ENCODE results near the gene GUSB.
"Not testable (repeated sequence)": the region's sequence is repeated elsewhere in the genome, so short reads cannot be mapped to it uniquely, and the experiment has no call there.

GUSB gene

DNA sequence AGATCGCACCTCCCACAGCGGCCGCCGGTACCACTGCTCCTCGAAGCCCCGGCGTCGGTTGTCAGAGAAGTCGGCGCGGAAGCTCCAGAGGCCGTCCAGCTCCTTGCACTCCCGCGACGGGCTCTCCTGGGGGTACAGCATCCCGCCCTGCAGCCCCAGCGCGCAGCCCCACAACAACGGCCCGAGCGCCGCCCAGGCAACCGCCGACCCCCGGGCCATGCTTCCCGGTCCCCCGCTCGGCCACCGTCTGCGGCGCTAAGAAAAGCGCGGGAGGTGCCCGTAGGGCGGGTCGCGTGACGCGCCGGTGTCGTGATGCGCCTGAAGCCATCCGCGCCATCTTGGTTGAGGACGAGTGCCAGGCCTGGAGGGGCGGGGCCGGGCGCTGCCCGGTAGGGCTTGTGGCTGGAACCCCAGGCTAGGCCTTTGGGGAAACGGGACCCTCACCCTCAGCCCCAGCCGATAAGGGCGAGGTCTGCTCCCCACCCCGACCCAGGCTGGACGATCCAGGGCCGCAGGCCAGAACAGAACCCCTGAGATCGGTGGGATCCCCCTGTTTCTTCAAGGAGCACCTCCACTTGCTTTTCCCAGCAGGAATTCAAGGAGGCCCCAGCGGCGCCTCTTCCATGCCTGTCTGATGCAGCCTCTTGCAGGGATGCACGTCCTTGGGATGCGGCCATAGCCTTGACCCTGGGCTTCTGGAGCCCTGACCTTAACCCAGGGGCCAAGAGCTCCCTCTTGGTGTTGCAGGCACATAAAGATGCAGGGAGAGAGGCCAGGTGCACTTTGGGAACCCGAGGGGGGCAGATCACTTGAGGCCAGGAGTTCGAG, at the start of gene GUSB:
GUSB (minus strand) TSS at position 249 of the 828 bp plus-strand sequence; CDS start at position 219, 30 bp downstream.
- DNase-seq, result peak; percentile 97

DNA sequence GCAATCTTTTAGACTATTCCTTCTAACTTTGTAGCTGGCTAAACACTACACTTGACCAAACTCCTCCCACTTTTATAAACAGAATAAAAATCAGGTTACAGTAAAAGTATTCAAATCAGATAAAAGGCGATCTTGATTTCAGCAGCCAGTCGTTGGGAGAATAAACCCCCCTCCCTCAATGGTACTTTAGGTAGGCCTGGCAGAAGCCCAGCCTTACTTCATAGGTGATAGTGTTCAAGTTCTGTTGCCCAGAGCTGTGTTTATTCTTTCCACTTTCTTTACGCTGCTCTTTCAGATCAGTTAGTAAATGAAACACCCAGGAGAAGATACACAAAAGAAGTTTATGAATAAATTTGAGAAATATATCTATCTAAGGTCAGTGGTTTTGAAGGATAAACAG, 46.3 kb upstream of the GUSB start:
- not testable (repeated sequence) for DNase-seq

DNA sequence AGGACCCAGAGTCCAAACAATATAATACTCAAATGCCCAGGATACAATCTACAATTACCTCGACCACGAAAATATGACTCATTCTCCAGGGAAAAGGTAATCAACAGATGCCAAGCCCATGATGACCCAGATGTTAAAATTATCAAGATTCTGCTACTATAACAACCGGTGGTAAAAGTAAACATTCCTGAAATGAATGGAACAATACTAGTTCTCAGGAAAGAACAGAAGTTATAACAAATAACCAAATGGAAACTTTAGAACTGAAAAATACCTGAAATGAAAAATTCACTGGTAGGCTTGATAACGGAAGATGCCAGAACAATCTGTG, 34.1 kb upstream of the GUSB start:
- DNase-seq, result no peak

DNA sequence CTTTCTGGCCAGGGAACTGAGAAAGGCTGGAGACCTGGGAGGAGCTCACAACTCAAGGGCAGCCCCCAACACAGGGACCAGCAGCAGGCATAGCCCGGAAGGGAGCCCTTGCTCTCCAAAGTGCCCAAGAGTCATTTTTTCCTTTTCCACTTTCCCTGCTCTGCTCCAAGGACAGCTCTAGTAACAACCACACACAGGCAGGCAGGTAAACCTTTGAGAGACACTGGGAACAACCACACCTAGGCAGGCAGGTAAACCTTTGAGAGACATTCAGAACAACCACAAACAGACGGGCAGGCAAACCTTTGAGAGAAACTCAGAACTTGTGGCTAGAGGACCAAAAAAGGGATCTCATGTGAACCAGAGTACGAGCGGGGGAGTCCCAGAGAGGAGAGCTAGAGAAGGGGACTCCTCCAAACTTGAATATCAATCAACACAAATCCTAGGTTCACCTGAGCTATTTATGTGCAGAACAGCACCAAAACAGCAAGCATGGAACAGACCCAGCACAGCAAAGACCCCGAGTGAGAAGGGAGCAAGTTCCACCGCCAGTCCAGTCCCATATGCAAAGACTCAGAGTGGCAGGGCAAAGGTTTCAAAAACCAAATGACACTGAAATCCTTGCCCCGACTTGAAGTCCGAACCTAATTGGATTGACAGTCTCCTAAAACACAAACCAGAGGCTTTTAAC, 33.6 kb upstream of the GUSB start:
- DNase-seq, result no peak

DNA sequence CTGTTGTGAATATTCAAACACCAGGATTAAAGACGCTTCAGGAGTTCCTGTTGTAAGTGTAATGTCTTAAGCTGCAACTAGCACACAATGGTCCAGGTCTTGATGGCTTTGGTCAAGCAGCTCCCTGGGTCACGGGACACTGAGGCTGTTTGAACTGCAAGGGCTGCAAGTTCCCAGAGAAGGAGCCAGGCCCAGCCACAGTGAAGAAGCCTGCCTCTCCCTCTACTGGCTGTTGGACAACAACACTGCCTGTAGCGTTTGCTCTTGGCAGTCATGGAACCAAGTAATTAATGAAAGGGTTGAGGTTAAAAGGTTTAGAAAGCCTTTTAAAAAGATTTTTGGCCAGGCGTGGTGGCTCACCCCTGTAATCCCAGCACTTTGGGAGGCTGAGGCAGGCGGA, 31.9 kb upstream of the GUSB start:
- no peak for DNase-seq

DNA sequence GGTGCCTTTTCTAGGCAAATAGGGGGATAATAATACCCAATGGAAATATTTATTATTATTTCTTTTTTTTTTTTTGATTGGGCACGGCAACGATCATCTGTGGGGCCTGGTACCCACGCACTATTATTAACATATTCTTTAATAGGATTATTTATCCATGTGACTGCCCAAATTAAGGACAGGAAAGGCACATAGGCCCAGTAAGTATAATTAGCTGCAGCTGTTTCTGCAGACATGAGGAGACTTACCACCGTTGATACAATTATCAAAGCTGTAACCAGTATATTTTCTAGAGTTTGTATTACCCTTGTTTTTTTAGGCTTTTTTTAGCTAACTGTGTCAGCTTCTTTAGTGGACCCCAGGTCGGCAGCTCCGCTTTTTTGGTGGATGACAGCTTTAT, 25.2 kb upstream of the GUSB start:
- no peak for DNase-seq

DNA sequence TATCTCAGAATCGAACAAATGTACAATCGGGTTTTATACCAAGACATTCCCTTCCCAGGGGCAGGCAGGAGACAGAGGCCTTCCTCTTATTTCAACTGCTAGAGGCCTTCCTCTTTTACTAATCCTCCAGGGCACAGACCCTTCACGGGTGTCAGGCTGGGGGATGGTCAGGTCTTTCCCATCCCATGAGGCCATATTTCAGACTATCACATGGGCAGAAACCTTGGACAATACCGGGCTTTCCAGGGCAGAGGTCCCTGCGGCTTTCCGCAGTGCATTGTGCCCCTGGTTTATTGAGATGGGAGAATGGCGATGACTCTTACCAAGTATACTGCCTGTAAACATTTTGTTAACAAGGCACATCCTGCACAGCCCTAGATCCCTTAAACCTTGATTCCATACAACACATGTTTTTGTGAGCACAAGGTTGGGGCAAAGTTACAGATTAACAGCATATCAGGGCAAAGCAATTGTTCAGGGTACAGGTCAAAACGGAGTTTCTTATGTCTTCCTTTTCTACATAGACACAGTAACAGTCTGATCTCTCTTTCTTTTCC, 23.2 kb upstream of the GUSB start:
- not testable (repeated sequence) for DNase-seq

DNA sequence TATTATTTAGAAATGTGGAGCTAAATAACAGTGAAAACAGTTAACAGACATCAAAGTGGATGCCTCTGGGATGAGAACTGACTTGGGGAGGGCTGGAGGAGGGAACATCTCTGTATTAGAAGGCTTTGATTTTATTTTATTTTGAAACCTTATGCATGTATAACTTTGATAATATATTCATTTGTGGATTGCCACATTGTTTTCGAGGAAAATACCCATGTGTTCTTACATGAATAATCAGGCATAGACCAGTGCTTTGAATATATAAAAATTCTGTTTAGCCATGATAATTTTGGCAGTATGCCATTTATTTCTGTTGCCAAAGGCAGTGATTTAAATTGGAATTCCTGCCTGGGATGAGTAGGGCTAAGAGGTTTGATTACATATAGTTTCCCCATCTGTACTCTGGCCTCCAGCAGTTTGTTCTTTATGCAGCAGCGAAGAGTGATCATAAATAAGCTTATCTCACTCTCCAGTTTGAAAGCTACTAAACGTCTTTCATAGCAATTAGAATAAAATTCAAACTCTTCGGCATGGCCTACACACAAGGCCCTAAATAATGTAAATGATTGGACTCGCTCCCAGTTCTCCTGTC, 18.9 kb upstream of the GUSB start:
- DNase-seq, result not testable (repeated sequence)

DNA sequence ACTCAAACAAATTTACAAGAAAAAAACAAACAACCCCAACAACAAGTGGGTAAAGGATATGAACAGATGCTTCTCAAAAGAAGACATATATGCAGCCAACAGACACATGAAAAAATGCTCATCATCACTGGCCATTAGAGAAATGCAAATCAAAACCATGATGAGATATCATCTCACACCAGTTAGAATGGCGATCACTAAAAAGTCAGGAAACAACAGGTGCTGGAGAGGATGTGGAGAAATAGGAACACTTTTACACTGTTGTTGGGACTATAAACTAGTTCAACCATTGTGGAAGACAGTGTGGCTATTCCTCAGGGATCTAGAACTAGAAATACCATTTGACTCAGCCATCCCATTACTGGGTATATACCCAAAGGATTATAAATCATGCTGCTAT, 13.0 kb upstream of the GUSB start:
- DNase-seq, result not testable (repeated sequence)

DNA sequence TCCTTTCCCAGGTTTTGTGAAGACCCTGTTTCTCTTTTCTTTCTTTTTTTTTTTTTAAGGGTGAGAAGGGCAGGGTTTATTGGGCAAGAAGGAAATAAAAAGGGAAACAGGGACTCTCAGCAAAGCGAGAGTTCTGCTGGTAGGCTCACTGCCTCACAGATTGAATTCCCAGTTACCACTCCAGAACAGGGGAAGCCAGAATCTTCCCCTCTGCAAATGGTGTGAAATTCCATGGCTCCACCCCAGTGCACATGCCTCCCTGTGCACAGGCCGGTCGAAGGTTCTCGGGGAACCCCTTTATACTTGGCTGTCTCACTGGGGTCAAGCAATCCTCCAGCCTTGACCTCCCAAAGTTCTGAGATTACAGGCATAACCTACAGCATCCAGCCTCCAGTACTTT, 10.5 kb upstream of the GUSB start:
- no peak for DNase-seq

DNA sequence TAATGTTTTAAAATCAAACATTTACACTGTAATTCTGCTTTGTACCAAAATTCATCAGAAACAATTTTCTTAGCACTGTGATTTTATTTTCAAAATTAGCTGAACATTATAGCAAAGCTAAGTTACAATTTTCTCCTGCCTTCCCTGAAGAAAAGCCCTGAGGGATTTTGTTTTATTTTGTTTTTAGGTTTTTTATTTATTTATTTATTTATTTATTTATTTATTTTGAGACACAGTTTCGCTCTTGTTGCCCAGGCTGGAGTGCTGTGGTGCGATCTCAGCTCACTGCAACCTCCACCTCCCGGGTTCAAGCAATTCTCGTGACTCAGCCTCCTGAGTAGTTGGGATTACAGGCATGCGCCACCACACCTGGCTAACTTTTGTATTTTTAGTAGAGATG, 9.8 kb upstream of the GUSB start:
- not testable (repeated sequence) for DNase-seq

DNA sequence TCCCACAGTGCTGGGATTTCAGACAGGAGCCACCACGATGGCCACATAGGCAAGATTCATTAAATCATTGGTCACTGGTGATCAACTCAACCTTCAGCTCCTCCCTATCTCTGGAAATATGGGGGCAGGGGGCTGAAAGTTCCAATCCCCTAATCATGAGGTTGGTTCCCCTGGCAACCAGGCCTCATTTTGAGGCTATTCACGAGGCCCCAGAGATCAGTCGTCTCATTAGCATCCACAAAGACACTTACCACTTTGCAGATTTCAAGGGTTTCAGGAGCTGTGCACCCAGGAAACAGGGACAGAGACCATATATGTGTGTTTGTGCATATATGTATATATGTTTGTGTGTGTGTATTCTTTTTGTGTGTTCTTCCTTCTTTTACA, 7.7 kb upstream of the GUSB start:
- no peak for DNase-seq

DNA sequence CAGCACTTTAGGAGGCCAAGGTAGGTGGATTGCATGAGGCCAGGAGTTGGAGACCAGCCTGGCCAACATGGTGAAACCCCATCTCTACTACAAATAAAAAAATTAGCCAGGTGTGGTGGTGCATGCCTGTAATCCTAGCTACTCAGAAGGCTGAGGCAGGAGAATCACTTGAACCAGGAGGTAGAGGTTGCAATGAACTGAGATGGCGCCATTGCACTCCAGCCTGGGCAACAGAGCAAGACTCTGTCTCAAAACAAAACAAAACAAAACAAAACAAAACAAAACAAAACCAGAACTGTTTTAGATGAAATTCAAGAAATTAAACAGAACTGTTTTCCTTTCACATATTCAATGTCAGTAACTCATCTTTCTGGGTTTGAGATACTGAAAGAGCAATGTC, 6.5 kb upstream of the GUSB start:
- not testable (repeated sequence) for DNase-seq

DNA sequence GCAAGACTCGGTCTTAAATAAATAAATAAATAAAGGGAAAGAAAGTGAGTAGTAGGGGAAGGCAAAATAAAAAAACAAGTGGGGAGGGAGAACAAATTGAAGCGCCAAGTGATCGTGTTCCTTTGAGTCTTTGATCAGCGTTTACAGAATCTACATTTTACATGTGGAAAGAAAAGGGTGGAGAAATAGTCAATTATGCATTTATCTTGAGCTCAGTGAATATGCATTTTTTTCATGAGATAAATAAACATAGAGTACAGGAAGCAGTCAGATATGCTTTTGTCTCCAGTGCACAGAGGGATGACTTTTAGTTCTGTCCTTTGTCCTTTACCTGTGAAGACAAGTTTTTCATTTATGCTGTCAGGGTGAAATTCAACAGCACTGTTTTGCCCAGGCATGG, 6.1 kb upstream of the GUSB start:
- DNase-seq, result no peak

DNA sequence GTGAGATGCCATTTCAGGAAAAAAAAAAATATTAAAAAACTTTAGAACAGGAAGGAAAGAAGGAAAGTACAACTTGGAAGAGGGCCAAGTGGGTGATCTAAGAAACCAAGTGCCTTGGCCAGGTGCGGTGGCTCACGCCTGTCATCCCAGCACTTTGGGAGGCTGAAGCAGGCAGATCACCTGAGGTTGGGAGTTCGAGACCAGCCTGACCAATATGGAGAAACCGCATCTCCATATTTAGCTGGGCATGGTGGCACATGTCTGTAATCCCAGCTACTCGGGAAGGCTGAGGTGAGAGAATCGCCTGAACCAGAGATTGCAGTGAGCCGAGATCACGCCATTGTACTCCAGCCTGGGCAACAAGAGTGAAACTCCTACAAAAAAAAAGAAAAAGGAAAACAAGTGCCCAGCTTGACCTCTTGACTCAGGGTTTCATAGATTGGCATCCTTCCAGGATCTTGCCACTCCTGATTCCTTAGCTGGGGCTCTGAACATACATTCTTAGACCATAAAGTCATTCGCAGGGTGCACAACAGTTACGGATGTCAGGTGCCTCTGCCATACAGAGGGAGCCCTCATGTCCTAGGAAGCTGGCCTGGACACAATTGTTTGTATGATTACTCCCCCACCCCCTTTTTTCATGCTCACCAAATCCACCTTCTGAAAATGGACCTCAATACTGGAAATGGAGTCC, 2.1 kb upstream of the GUSB start:
- DNase-seq, result no peak

DNA sequence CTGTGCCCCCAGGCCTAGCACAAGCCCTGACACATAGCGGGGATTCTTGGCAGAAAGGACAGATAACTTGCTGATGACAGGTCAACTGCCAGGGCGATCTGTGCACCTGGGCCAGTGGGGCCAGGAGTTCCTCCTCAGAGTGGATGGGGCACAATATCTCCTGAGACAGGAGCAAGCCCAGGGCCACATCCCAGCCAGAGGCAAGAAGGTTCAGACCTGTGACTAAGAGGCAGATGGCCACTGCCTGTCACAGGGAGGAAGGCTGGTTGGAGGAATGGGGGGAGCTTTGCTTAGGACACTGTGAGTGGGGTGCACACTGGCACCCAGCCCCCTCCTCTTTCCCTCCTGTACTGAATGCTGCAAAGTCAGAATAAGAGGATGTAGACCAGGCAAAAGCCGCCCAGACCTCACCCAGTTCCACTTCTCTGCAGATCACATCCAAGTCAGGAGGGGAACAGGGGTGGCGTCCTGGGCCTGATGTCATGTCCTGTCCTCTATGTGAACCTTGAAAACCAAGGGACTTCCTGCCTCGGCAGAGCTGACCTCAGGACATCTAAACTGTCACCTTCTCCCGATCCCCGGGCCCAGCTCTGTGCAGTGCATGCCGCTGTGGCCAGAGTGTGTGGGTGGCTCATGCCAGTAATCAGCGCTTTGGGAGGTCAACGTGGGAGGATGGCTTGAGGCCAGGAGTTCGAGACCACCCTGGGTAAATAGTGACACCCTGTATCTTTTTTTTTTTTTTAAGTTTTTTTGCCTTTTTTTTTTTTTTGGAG, 1.3 kb downstream of the GUSB start:
- DNase-seq, result no peak

DNA sequence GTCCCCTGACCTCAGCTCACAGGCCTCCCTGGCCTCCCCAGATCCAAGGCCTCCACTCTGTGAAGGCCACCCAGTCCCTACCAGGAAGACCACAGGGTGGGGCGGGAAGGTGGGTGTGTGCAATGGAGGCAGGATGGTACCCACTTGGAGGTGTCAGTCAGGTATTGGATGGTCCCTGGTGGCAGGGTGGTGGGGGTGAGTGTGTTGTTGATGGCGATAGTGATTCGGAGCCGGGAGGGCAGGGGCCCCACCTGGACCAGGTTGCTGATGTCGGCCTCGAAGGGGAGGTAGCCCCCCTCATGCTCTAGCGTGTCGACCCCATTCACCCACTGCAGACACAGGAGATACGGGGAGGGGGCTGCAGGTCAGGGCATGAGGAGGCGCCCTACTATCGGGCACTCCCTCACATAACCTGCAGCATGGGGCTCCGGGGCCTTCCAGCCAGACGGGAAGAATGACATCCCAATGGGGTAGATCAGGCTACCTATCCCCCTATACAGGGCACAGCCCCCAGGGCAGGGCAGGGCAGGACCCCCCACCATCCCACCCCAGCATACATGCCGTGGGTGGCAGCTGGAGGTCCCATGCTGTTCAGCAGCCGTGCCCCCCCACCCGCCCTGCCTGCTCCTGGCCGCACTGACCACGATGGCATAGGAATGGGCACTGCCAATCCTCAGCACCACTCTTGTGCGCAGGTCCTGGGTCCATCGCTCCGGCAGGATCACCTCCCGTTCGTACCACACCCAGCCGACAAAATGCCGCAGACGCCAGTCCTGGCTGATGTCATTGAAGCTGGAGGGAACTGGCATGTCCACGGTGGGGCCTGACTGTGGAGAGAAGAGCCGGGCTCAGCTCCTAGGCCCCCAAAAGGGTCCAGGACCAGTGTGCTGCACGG, 2.2 kb downstream of the GUSB start:
- DNase-seq, result no peak

DNA sequence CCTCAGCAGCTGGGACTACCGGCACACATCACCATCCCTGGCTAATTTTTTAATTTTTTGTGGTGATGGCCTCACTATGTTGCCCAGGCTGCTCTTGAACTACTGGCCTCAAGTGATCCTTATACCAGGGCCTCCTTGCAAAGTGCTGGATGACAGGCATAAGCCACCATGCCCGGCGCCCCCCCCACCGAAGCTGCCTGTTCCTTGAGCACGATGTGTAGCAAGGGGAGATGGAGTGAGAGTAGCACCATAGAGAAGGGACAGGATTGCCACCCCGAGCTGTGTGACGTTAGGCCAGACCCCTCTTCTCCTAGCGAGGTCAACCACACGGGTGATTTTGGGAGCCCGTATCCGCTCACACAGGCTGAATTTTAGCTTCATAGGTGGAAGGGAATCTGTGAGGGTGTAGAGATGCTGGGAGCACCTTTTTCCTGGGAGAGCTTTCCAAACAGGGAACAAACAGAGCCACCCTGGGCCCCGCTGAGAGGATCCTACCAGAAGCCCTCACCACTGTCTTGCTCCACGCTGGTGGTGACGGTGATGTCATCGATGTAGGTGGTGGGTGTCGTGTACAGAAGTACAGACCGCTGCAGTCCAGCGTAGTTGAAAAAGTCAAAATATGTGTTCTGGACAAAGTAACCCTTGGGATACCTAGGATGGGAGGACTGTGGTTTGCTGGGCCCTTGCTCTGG, 3.0 kb downstream of the GUSB start:
- DNase-seq, result no peak

DNA sequence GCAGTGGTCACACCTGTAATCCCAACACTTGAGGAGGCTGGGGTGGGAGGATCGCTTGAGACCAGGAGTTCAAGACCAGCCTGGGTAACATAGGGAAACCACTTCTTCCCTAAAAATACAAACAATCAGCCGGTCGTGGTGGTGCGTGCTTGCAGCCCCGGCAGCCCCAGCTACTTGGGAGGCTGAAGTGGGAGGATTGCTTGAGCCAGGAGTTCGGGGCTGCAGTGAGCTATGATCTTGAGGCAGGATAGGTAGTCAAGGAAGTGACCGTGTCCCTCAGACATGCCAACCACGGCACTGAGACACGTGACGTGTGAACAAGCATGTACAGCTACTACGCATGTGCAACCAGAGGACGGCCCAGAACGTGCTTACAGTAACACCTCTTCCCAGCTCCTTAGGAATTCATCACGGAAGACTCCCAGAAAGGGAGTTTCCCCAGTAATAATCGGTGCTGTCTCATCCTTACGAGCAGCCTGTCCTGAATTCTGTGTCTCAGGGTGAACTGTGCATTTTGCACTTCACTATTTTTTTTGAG, 5.3 kb downstream of the GUSB start:
- no peak for DNase-seq

DNA sequence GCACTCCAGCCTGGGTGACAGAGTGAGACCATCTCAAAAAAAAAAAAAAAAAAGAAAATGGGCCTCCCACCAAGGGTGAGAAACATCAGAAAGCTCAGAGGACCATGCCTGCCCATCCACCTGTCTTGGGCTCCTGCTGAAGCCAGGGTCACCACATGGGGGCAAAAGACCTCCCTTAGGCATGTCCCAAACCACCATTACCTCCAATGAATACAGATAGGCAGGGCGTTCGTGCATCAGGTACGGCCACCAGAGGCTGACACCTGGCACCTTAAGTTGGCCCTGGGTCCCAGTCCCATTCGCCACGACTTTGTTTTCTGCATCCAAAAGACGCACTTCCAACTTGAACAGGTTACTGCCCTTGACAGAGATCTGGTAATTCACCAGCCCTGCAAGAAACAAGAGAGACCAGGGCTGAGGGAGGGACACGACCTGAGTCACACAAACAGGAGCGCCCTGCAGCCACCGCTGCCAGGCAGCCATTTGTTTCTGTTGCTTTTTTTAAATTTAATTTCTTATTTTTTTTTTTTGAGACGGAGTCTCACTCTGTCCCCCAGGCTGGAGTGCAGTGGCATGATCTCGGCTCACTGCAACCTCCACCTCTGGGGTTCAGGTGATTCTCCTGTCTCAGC, 6.1 kb downstream of the GUSB start:
- no peak for DNase-seq

Measured in NCI-H2107 (cell line).